Natural killer cell treated with Interleukin-12 subunit alpha and Interleukin-12 subunit beta and Interleukin-15 and Interleukin-18, amount 100 ng/mL, for 72 hours (primary cell): ENCODE data around the gene OLFM1. TPM values are rescaled to one million over a fixed set of nuclear protein-coding genes. Genes with fewer than 3 reads are reported as not detected.
"Not testable (repeated sequence)": the region's sequence is repeated elsewhere in the genome, so short reads cannot be mapped to it uniquely, and the experiment has no call there.

Experiments used
- ATAC-seq, 2 donors: fragments of 150-1000 bp; cut with Tn5 transposase in 1 of 2; sonication (Bioruptor Pico), chemical (Tn5 transposase) in 1 of 2; 2 replicates each; pipeline ENCODE4 v1.10.0; 2021
- DNase-seq: peaks from one replicate; pipeline ENCODE4 v3.0.0; 2022; ENCODE audit warnings: low spot score
- H3K27ac Mint-ChIP-seq, 2 donors: 1 replicate in 1 of 2; 2 replicates in 1 of 2; pipeline ENCODE4 v1.8.0; 2022; ENCODE audit warnings: mixed read lengths in 2 of 2, mild to moderate bottlenecking in 1 of 2, moderate library complexity in 1 of 2
- H3K27me3 Mint-ChIP-seq, 2 donors: 1 replicate in 1 of 2; 2 replicates in 1 of 2; pipeline ENCODE4 v1.8.0; 2022; ENCODE audit warnings: mixed read lengths in 2 of 2
- H3K36me3 Mint-ChIP-seq: one replicate; pipeline ENCODE4 v1.8.0; 2022; ENCODE audit warnings: mixed read lengths
- H3K4me1 Mint-ChIP-seq, 2 donors: 1 replicate in 1 of 2; 2 replicates in 1 of 2; pipeline ENCODE4 v1.8.0; 2022; ENCODE audit warnings: low read depth in 2 of 2, mixed read lengths in 2 of 2, mild to moderate bottlenecking in 1 of 2
- H3K4me3 Mint-ChIP-seq: one replicate; pipeline ENCODE4 v1.8.0; 2022; ENCODE audit warnings: mixed read lengths
- H3K9me3 Mint-ChIP-seq: 2 replicates; pipeline ENCODE4 v1.8.0; 2022; ENCODE audit warnings: mixed read lengths
- total RNA-seq, 2 donors: library from RNA; stranded (reverse); gene quantifications; one replicate each; pipeline ENCODE4 v1.2.3, GENCODE V29; 2022

Gene OLFM1
- total RNA-seq, 2 donors from 2014 or later = not detected

DNA sequence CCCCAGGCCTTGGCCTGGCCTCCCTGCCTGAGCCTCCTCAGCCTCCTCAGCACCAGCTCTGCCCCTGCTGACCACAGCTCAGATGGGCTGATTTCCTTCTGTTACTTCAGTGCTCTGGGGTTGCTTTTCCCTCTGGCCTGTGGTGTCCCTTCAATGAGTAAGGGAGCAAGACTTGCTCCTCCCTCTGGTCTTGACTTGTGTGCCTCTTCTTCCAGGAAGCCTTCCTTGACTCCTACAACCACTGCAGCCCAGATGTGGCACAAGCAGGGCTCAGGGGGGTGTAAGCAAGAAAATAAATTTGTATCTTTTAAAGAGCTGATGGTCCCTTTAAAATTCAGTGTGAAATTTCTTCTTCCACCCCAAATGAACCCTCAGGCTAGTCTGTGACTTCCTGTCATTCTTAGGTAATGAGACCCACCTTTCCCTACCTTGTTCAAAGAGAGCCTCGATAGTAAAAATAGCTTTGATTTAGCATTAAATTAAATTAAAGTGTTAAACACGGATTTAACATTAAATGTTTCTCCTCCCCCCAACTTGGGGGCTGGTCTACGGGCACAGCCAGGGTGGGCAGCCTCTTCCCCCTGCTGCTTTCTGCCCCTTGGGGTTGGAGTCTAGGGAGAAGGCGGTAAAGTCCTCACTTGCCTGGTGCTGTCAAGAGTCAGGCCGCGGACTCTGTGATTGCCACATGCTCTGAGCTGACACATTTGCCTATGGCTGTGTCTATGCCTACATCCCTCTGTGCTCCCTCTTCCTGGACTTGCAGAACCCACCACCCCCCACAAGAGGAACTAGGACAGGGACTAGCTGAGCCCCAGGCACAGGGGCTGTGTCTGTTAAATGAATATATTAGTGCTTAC is 64.5 kb downstream of the OLFM1 start:
- Mint-ChIP-seq H3K9me3 (no peaks in the 10 kb centered on the region), H3K27ac (no peak overlapping the region), H3K36me3 (no peaks in the 10 kb centered on the region), H3K27me3 (peaks cover 3 to 5% of the 10 kb centered on the region in 2 donors), H3K4me1 (no peaks in the 10 kb centered on the region), H3K4me3 (no peak overlapping the region)
- no peak for DNase-seq
- no peak for ATAC-seq

DNA sequence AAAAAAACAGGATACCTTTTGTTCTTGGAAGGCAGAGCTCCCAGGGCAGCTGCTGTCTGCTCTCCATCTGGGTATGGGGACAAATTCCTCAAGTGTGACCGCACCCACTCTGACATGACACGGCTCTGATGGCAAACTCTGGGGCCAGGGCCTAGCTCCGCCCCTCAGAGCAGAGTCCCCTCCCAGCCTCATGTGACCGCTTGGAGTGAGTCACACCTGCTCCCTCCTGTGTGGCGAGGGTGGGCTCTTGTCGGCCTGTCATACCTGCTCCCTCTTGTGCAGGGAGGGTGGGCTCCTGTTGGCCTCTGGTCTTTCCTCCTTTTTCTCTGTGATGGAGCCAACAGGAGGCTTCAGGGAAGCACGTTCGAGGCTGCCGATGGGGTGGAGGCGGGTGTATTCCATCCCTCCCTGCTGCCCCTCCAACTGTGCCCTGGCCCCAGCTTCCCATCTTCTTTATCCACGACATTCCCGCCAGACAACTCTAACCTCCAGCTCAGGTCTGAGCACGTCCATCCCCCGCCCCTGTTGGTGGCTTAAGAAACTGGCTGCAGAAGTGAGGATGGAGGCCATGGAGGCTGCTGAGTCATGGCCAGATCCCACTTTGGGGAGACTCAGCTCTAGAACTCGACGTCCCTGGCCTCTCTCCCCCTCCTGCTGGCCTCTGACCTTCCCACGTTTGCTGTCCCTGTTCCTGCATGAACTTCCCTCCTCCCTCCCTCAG is 65.3 kb downstream of the OLFM1 start:
- Mint-ChIP-seq H3K27me3 (peaks cover 3 to 11% of the 10 kb centered on the region in 2 donors), H3K36me3 (no peaks in the 10 kb centered on the region), H3K4me3 (no peak overlapping the region), H3K9me3 (no peaks in the 10 kb centered on the region), H3K4me1 (no peaks in the 10 kb centered on the region), H3K27ac (no peak overlapping the region)
- ATAC-seq (no peak), DNase-seq (no peak)

DNA sequence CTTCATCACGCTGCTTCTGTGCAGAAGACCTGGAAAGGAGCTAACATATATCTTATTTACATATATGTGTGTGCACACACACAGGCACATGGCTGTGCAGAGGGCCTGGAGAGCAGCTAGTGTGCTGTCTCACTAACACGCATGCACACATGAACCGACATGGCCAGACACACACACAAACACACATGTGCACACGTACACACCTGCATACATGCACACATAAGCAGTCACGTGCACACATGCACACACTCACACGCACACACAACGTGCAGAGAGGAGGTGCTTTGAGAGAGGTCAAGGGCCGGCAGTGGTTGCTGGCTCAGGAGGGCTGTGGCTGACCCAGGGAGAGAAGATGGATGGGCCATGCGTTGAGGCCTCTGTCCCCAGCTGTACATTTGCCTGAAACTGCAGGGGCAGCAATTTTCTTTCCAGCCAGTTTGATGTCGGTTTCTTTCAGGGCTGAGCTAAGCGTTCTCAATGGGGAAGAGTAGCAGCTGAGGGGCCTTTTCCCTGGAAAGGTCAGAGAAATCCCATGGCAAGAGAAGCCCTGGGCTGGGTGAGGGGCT is 66.7 kb downstream of the OLFM1 start:
- DNase-seq (no peak), ATAC-seq (no peak)
- peaks cover 3 to 6% of the 10 kb centered on the region in 2 donors for H3K27me3 Mint-ChIP-seq
- H3K27ac Mint-ChIP-seq = no peak overlapping the region
- H3K9me3 Mint-ChIP-seq = no peaks in the 10 kb centered on the region
- H3K36me3 Mint-ChIP-seq = no peaks in the 10 kb centered on the region
- no peaks in the 10 kb centered on the region for H3K4me1 Mint-ChIP-seq
- H3K4me3 Mint-ChIP-seq = no peak overlapping the region

DNA sequence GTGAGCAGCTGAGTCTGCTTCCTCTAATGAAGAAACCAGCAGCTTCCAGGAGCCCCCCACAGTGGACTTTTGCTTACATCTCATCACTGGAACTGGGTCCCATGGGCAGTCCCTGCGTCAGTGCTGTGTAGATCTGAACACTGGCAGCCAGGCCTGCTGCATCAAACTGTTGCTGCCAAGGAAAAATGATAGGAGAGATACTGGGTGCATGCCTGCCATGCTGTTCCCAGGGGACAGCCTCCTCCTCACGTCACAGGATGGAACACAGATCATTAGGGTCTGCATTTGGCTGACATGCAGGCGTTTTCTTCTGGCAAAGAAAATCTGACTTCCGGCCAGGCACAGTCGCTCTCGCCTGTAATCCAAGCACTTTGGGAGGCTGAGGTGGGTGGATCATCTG is 67.9 kb downstream of the OLFM1 start:
- H3K27ac Mint-ChIP-seq = no peak overlapping the region
- H3K36me3 Mint-ChIP-seq = no peaks in the 10 kb centered on the region
- H3K4me1 Mint-ChIP-seq = no peaks in the 10 kb centered on the region
- no peak overlapping the region for H3K4me3 Mint-ChIP-seq
- ATAC-seq = no peak
- no peak for DNase-seq
- H3K27me3 Mint-ChIP-seq = peaks cover 3 to 8% of the 10 kb centered on the region in 2 donors
- no peaks in the 10 kb centered on the region for H3K9me3 Mint-ChIP-seq

DNA sequence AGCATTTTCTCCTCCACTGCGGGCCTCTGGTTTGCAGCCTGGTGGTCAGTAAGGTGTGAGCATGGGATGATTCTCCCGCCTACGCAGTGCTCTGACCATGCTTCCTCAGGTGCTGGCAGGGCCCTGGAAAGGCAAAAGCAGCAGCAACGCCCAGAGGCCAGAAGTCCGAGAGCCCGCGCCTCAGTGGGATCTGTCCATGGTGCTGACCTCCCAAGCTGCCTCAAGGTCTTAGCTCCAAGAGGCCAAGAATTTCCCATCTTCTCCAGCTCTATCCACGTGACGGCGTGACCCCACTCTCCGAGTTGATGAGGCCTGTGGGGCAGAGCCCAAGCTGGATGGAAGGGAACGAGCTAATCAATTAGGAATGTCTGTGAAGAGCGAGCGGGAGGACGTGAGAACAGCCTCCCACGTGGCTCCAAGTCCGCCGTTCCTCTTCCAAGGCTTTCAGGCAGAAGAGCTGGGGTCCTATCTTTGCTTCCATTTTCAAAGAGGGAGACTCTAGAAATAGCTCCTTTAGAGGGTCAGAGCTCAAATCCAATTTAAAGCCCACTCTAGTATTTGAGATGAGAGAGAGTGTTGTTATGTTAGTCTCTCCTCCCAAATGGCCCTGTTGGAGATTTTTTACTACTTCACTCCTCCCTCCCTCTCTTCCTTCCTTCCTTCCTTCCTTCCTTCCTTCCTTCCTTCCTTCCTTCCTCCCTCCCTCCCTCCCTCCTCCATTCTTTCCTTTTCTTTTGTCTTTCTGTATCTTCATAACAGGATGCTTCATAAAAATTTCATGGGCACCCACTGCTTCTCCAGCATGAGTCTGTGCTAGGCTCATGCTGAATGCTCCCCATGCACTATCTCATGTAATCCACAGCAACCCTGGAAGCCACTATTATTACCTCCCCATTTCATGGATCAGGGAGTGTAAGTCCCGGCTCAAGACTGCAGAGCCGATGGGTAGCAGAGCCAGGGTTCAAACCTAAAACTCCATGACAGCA is 69.3 kb downstream of the OLFM1 start:
- ATAC-seq (no peak), DNase-seq (no peak)
- Mint-ChIP-seq H3K36me3 (no peaks in the 10 kb centered on the region), H3K9me3 (no peaks in the 10 kb centered on the region), H3K4me1 (no peaks in the 10 kb centered on the region), H3K4me3 (no peak overlapping the region), H3K27ac (no peak overlapping the region), H3K27me3 (peaks cover 3 to 16% of the 10 kb centered on the region in 2 donors)

DNA sequence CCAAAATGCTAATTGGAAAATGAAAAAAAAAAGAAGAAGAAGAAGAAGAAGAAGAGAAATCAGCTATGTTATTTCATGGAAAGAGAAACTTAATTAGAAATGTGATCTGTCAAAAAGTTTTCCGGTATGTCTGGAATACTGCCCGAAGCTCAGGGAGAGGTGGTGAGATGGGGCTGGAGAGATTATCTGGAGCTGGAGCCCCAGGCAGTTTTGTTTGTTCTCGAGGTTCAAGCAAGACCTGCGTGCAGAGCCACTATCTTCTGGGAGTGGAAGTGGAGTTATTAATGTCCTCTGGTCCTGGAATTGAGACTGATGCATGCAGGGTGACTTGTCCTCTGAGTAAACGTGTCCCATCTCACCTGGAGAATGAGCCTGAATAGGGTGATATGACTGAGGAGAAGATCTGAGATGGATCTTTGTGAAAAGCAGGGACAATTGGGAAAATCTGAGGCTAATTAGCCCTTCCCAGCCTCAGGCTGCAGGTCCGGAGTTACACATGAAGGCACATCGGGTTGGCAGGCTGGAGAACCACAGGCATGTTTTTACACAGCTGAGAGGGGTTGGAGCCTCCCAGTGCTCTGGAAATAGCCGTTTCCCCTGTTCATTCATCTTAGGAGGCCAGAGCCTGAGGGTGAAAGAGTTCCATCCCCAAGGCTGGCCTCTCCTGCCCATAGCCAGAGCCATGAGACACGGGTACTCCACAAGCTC is 70.5 kb downstream of the OLFM1 start:
- Mint-ChIP-seq H3K9me3 (no peaks in the 10 kb centered on the region), H3K27ac (no peak overlapping the region), H3K4me3 (no peak overlapping the region), H3K27me3 (peaks cover 3 to 16% of the 10 kb centered on the region in 2 donors), H3K36me3 (no peaks in the 10 kb centered on the region), H3K4me1 (no peaks in the 10 kb centered on the region)
- no peak for ATAC-seq
- DNase-seq = no peak

DNA sequence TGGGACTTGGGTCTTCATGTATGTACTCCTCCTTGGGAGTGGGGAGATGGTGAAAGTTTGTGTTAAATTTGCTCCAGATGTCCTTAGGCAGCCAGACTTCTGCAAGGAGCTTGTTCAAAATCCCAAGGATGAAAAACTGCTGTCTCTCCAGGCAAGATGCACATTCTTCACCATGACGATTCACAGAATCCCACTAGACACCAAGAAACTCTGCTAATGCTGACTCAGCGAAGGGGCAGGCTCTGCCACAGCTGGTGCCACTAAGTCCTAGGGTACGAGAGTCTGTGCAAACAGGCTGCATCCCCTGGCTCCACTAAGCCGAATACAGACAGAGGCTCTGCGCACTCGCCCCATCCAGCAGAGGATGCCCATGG is 71.1 kb downstream of the OLFM1 start:
- DNase-seq = no peak
- H3K36me3 Mint-ChIP-seq = no peaks in the 10 kb centered on the region
- peaks cover 3 to 16% of the 10 kb centered on the region in 2 donors for H3K27me3 Mint-ChIP-seq
- ATAC-seq = no peak
- no peaks in the 10 kb centered on the region for H3K9me3 Mint-ChIP-seq
- no peak overlapping the region for H3K27ac Mint-ChIP-seq
- H3K4me1 Mint-ChIP-seq = no peaks in the 10 kb centered on the region
- no peak overlapping the region for H3K4me3 Mint-ChIP-seq

DNA sequence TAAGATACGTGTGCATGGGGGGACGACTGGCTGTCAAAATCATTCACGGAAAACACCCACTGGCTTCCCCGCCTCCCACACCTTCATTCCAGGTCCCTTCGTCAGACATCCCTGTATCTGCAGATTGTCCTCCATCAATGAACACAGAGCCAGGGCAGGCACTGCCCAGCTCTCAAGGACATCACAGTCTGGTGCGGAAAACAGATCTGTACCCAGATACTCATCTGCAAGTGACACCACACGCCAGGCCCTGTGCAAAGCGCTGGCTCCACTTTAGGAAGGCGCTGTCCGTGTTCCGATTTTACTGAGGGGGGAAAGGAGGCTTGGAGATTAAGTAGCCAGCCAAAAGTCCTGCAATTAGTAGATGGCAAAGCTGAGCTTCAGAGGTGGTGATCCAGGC is 72.3 kb downstream of the OLFM1 start:
- Mint-ChIP-seq H3K27me3 (peaks cover 0 to 16% of the 10 kb centered on the region in 2 donors), H3K9me3 (no peaks in the 10 kb centered on the region), H3K36me3 (no peaks in the 10 kb centered on the region), H3K4me3 (no peak overlapping the region), H3K27ac (no peak overlapping the region), H3K4me1 (no peaks in the 10 kb centered on the region)
- ATAC-seq = no peak
- no peak for DNase-seq

DNA sequence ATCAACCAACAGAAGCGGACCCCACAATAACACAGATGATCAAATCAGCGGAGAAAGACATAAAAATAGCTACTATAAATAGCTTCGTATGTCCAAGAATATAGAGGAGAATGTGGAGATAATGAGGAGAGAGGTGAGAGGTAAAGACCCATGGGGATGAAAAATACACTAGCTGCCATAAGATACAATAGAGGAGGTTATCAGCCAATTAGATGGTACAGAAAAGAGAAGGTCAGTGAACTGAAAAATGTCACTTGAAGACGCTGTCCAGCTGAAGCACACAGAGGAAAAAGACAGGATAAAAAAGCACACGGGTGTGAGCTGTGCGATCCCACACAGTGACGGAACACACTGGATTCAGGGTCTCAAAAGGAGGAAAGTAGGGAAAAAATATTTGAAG is 73.4 kb downstream of the OLFM1 start:
- no peaks in the 10 kb centered on the region for H3K9me3 Mint-ChIP-seq
- peaks cover 2 to 16% of the 10 kb centered on the region in 2 donors for H3K27me3 Mint-ChIP-seq
- H3K27ac Mint-ChIP-seq = no peak overlapping the region
- no peaks in the 10 kb centered on the region for H3K36me3 Mint-ChIP-seq
- H3K4me1 Mint-ChIP-seq = no peaks in the 10 kb centered on the region
- no peak for DNase-seq
- H3K4me3 Mint-ChIP-seq = no peak overlapping the region
- no peak for ATAC-seq

DNA sequence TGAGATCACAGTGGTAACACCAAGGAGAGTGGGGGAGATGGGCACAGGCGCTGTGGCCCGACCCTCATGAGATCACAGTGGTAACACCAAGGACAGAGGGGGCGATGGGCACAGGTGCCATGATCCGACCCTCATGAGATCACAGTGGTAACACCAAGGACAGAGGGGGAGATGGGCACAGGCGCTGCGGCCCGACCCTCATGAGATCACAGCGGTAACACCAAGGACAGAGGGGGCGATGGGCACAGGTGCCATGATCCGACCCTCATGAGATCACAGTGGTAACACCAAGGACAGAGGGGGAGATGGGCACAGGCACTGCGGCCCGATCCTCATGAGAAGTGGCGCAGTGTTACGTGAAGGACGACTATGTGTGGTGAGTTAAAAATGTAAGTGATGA is 75.1 kb downstream of the OLFM1 start:
- not testable (repeated sequence) for H3K4me3 Mint-ChIP-seq, DNase-seq, H3K4me1 Mint-ChIP-seq, H3K36me3 Mint-ChIP-seq, ATAC-seq, H3K9me3 Mint-ChIP-seq, H3K27ac Mint-ChIP-seq
- peaks cover 2 to 11% of the 10 kb centered on the region in 2 donors for H3K27me3 Mint-ChIP-seq

DNA sequence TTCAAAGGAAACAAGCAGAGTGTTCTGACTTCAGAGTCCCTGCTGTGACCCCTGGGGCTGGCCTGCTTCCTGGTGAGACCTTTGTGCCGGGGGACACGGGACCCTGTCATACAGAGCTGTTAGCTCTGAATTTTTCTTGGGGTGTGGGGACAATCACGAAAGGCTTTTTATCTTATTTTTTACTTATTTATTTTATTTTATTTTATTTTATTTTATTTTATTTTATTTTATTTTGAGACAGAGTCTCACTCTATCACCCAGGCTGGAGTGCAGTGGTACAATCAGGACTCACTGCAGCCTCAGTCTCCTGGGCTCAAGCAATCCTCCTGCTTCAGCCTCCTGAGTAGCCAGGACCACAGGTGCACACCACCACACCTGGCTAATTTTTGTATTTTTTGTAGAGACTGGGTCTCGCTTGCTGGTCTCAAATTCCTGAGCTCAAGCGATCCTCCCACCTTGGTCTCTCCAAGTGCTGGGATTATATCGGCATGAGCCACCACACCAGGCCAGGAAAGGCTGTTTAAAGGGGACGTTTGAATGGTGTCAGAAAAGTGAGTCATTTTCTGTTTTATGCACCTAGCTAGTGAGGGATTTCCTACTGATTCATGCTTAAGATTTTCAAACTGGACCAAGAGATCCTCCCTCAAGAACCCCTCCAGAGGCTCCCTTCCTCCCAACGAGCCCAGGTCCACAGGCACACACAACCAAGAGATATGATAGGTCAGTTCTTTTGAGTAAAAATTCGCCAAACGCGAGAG is 75.7 kb downstream of the OLFM1 start:
- Mint-ChIP-seq H3K9me3 (no peaks in the 10 kb centered on the region), H3K27ac (no peak overlapping the region), H3K36me3 (no peaks in the 10 kb centered on the region), H3K4me3 (no peak overlapping the region), H3K27me3 (peaks cover 2 to 10% of the 10 kb centered on the region in 2 donors), H3K4me1 (no peaks in the 10 kb centered on the region)
- DNase-seq (no peak), ATAC-seq (no peak)

DNA sequence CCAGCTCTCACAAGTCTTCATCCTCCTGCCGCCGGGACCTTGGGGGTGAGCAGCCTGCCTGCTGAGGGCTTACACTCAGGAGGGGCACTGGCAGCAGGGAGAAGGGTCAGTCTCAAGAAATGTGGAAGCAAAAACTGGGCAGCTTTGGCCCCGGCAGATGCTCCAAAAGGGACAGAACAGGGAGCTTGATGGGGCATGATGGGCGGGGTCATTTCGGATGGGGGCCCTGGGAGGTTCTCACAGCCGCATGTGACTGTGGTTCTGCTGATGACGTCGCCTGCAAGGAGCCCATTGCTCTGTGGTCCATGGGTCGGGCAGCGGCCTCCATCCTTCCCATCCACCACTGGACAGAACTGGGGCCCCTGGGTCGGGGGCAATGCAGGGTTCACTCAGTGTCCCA is 76.6 kb downstream of the OLFM1 start:
- no peaks in the 10 kb centered on the region for H3K9me3 Mint-ChIP-seq
- no peaks in the 10 kb centered on the region for H3K36me3 Mint-ChIP-seq
- H3K27me3 Mint-ChIP-seq = peaks cover 2 to 10% of the 10 kb centered on the region in 2 donors
- H3K27ac Mint-ChIP-seq = no peak overlapping the region
- H3K4me1 Mint-ChIP-seq = no peaks in the 10 kb centered on the region
- ATAC-seq (no peak), DNase-seq (no peak)
- H3K4me3 Mint-ChIP-seq = no peak overlapping the region
